DMS 273 (cell line): Measurements from ENCODE around the gene SETD7.

Experiments
- DNase-seq: peaks from one replicate; lab custom pipeline; 2025; ENCODE audit not compliant: unreplicated experiment; lab: John Stamatoyannopoulos, UW

The SETD7 gene

DNA sequence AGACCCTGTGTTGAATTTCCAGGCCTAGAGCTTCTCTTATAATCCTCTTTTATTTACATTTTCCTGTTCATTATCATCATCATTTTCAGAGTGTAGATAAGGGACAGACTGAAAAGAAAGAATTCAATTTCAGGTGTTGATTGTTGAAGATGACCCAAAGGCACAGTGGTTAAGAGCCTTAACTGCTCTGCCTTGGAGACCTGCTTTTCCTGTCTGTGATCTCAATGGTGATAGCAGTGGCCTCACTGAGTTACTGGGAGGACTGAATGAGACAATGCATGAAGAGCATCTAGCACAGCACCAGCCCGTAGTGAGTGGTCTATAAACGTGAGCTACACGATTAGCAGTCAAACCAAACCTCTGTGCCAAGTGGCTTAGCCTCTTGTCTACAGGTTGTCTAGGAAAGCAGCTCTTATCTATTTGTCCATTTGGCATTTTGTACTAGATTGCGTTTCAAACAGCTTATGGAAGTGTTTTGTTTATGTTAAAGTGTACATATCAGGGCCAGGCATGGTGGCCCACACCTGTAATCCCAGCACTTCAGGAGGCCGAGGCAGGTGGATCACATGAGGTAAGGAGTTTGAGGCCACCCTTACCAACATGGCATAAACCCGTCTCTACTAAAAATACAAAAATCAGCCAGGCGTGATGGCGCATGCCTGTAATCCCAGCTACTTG lies 41.5 kb downstream of the SETD7 start:
- no peak for DNase-seq

DNA sequence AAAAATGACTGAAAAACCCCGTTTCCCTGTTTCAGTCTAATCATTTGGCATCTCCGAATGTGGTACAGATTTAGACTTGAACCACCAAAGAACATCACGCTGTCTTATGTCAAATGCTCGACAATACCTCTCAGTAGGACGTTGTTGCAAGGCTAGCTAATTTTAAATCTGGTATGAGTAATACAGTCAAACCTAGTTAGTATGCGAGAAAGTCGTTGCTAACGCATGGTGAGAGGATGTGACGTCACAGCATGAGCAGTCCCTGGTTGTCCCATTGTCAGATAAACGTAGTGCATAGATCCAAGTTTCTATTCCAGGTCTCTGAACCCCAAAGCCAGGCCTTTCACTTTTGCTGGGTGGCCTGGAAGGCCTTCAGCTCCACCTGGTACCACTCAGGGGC lies 44.7 kb downstream of the SETD7 start:
- DNase-seq: no peak

DNA sequence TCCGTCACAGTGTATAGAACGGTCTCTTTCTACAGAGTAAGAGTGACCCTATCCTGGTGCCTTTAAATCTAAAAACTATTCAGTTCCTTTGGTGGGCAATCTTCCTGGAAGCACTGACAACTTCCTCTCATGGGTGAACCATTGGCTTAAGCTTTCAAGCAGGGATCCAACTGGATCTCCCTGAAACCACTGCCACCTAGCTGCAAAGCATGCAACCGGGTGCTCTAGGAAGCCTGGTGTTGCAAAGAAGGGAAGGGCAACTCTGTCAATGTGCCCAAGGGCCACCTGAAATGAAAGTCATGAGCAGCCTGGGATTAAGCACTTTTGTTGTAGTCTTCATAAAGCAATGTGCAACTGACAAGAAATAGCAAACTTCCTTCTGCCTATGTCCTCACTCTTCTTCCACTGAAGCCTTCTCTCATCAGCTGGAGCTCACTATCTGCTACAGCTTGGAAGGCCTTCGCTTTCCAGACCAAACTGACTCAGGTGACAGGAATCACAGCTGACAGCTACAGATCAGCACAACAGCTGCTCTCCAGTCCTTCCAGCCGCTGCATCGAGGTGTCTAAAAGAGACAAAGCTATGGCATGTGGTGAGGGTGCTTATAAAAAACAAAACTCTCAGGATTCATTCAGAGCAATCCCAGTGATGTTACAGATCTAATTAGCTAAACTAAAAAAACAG lies 46.1 kb downstream of the SETD7 start:
- peak; percentile 17 for DNase-seq

DNA sequence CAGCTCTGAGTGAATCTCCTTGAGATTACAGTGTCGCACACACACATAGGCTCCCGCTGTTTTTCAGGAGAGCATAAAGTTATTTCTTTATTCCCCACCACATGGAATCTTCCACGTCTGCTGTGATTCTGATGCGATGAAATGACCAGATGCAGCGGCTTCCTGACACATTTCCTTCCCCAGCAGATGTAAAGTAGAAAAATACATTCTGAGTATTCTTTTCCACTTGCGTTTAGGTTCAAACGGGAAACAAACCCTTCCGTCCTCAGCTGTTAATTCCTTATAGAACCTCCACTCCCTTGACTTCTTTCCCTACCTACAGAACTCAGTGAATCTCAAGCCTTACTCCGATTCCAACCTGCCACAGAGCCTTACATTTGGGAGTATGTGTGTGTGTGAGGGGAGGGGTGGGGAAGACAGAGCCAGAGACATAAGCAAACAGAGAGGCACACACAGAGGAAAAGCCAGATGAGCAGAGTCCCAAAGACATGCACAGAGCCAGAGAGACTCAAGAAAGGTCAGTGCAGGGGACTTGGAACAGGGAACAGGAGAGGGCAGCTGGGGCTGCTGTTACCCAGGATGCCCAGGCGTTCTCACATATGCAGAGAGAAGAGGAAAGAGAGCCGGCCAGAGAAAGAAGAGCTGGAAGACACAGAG lies 47.3 kb downstream of the SETD7 start:
- DNase-seq: no peak

DNA sequence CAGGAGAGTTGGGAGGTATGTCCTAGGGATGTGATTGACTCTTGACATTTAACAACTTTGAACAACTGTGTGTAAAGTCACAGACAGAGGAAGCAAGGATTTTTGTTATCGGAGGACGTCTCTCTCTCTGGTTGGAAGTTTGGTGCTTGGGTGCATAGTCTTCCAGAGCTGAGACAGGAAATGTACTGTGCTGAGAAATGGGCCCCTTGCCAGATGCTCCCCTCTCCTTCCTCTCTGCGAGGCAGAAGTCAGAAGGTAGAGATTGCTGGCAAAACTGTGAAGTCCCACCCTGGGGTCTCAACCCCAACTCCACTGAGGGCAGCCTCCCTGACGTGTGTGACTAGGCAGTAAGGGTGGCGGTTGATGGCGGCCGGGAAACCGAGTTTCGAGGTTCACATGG lies 49.2 kb downstream of the SETD7 start:
- DNase-seq: no peak

DNA sequence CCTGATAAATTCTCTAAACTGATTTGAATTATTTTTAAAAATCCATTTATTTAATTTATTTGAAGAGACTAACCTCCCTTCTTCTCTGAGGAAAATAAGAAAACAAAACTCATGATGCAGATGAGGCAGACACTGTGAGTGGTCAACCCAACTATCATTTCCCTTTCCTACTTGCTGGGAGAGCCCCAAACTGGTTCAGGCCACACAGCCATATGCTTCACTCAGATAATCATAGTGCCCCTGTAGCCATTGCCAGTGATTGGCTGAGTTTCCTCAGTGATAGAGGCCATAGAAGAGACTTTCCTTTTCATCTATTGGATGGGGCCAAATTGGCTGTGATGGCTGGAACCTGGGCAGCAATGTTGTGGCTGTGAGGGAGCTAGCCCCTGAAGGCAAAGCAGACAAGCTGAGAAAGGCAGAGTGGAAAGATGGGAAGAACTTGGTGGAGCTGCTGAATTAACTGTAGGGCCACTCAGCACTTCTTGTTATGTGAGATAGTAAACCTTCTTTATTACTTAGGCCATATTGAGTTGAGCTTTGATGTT lies 52.3 kb downstream of the SETD7 start:
- DNase-seq: peak; percentile 3

DNA sequence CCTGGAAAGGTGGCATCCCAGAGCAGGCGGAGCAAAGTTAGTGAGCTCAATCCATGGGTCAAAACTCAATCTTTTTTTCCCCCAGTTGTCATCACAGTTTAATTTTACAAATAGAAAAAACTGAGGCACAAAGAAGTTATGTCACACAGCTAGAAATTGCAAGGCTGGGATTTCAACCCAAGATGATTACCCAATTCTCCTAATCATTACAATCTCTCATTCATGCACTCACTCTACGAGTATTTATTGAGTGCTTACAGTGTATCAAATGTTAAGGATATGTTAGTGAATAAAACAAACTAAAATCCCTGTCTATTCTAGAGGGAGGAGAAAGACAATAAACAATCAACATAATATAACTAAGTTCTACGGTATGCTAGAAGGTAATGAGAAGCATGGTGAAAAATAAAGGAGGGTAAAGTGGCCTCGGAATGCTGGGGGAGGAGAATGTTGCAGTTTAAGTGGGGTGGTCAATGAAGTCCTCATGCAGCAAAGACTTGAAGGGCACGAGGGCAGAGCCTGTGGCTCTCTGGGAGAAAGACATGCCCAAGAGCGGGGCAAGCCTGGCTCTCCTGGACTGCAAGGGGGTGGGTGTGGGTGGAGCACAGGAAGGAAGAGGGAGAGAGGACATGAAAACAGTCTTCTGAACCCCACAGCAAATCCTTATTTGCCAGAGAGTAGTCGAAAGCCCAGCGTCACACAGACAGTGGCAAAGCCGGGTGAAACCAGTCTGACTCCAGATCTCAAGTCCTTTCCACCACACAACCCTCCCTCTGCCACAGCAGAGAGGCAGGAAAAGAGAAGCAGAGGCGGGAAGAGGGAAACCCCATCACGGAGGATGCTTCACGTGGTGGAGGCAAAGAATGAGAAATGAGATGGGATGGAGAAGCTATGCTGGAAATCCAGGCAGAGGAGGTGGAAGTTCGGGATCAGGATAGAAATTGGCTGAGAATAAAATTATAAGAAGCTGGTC lies 53.8 kb downstream of the SETD7 start:
- DNase-seq: peak; percentile 26

DNA sequence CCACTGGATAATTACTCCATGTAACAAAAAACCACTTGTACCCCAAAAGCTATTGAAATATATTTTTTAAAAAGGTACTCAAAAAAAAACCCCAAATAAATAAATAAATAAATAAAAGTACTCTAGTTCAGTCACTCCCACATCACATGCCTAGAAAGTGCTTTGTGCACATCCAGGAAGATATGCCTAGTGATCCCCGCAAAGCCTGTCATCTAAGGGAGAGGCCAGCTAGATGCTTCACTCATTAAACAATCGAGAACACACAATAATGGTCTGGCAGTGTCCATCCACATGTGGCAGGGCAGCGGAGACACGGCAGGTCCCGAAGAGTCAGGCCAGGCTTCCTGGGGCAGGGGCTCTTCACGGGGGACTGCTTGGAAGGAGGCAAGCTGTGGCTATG lies 54.5 kb downstream of the SETD7 start:
- DNase-seq: no peak

DNA sequence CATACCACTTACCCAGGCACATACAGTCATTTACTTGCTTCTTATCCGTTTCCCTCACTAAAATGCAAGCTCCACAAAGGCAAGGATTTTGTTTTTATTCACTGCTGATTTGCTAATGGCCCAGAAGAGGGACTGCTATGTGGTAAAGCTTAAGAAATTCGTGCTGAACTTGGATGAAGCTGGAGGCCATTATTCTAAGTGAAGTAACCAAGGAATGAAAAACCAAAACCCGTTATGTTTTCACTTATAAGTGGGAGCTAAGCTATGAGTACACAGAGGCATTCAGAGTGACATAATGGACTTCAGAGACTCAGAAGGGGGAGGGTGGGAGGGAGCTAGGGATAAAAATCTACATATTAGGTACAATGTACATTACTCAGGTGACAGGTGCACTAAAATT lies 54.9 kb downstream of the SETD7 start:
- DNase-seq: no peak

DNA sequence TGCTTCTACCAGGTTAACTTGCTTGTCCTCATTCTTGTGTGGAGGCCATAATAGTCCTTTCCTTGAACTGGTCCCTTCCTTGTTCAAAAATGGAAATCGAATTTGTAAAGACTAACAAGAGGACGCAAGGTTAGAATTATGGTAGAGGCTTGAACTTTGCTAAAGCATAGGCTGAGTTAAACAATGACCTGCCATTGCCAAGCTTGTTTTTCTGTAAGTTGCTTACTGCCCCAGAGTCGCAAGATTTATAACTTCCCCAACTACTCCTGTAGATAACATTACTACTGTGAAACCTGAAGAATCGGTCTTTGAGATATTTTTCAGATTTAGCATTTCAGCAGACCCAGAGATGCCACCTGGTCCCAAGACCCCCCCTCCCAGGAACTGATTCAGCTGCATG lies 56.8 kb downstream of the SETD7 start:
- DNase-seq: no peak

DNA sequence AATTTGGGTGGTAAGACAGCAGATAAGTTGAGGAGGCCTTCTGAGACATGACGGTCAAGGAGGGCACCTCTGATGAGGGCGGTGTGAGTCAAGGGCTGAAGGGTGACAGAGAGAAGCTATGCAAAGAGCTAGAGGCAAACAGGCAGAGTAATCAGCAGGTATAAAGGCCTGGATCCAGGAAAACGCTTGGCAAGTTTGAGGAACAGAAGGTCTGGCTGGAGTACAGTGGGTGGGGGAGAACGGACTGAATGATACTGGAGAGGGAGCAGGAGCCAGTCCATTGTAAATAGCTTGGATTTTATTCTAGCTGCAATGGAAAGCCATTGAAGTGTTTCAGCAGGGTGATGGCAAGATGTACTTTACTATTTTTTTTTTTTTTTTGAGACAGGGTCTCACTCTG lies 62.8 kb downstream of the SETD7 start:
- DNase-seq: peak; percentile 10

DNA sequence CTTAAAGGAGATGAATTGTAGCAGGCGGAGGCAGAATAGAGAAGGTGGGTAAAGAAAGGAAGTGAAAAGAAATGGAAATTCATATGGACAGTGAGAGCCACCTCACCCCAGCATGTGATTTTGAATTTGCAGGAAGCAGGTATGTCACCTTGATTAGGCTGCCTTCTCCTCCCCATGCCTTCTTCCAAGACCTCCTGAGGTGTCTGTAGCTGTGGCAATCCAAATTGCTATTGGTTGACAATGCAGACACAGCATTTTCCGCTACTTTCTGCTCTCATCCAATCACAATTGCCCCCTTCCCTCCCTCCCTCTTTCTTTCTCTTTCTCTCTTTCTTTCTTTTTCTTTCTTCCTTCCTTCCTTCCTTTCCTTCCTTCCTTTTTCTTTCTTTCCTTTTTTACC lies 63.6 kb downstream of the SETD7 start:
- no peak for DNase-seq

DNA sequence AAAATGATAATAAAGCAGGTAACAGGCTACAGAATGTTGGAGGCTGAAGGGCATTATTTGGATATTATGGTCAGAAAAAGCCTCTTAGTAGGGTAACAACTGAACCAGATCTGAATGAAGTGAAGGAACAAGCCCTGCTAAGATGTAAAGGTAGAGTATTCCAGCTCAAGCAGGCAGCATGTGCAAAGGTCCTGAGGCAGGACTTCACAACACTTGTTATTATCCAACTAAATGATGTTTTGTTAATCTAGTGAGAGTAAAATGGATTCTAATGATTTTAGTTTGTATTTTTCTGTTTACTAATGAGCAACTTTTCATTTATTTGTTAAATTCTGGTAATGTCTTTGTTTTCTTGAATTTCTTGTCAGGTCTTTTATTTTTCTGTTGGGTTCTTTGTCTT lies 66.4 kb downstream of the SETD7 start:
- no peak for DNase-seq

DNA sequence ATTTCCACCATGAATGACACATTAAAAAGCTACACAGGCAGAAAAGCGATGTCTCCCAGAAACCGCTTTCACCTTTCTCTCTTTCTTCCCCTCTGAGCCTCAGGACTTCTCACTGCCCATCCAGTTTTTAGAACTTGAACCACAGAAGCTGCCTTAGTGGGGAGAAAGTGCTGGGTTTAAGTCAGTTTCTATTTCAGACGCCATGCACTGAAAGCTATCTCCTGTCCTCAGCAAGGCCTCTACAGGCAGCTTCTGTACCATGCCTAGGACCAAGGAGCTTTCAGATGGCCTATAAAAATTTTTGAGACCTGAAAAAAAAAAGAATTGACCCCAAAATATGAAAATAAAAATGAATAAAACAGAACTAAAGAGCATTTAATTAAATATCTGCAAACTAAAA lies 67.6 kb downstream of the SETD7 start:
- DNase-seq: no peak

DNA sequence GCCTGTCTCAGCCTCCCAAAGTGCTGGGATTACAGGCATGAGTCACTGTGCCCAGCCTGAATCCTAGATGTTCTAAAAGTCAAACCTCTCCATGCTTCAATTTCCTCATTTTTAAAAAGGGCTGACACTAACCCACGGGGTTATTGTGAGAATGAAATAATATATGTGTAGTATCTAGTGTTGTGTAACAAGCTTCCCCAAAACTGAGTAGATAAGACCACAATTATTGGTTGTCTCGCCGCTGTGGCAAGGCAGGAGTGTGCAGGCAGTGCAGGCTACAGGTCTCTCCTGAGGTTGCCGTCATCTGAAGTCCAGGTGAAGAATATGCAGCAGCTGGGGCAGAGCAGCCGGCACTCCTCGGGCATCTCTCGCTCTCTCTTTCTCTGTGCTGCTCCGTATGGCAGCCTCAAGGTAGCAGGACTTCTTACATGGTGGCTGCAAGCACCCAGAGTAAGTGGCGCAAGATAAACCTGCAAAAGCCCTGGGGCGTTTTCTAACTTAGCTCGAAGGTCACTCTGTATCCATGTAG lies 71.2 kb downstream of the SETD7 start:
- no peak for DNase-seq

DNA sequence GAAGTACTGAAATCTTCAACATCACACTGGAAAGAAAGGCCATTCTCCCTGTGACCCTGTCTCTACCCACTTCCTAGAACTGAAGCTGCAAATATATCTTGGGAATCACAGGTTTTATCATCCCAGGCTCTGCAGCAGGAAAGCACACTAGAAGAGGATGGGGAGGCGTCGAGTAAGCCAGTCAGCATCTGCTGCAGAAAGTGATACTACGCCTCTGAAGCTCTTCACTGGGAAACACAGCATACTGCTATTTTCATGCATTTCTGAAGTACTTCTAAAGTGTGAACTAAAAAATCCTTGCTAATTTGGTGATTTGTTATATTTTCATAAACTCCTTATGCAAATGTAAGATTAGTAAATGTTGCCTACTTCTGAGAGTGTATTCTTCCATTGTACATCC lies 73.0 kb downstream of the SETD7 start:
- DNase-seq: no peak

DNA sequence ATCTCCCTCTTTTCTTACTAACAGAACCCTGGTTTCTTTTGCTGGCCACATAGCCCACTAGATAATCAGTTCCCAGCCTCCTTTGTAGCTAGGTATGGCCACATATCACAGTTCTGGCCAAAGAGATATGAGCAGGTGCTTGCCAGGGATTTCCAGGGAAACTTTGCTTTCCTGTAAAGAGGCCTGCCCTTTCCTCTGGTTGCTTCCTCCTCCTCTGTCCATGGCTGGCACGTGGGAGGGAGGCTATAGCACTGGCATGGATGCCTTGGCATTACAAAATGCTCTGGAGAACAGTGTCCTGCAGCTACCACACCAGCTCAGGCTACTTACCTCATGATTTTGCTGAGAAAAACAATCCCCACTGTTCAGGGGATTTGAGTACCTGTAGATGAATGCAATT lies 74.6 kb downstream of the SETD7 start:
- no peak for DNase-seq

DNA sequence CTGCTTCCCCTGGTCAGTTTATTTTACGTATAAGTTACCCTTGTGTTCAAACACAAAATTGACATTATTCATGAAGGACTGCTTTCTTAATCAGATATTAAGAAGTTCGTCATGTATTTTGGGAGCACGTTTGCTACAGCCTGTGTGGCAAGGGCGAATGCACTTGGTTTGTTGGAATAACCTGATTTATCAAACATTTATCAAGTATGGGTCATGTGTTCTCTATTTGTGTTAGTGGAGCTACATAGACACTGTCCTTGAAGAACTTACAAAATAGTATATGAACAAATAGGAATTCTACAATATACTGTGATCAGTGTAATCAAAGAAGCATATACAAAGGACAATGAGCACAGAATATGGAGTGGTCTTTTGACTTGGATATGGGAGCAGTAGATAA lies 79.7 kb downstream of the SETD7 start:
- no peak for DNase-seq

DNA sequence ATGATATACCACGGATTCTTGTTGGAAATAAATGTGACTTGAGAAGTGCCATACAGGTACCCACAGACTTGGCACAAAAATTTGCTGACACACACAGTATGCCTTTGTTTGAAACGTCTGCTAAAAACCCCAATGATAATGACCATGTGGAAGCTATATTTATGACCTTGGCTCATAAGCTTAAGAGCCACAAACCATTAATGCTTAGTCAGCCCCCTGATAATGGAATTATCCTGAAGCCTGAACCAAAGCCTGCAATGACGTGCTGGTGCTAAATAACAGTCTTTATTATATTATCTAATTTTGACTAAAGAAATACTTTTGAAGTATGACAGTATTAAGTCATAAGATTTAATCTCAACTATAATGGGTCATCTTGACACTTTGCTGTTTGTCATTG lies 83.2 kb downstream of the SETD7 start:
- no peak for DNase-seq

DNA sequence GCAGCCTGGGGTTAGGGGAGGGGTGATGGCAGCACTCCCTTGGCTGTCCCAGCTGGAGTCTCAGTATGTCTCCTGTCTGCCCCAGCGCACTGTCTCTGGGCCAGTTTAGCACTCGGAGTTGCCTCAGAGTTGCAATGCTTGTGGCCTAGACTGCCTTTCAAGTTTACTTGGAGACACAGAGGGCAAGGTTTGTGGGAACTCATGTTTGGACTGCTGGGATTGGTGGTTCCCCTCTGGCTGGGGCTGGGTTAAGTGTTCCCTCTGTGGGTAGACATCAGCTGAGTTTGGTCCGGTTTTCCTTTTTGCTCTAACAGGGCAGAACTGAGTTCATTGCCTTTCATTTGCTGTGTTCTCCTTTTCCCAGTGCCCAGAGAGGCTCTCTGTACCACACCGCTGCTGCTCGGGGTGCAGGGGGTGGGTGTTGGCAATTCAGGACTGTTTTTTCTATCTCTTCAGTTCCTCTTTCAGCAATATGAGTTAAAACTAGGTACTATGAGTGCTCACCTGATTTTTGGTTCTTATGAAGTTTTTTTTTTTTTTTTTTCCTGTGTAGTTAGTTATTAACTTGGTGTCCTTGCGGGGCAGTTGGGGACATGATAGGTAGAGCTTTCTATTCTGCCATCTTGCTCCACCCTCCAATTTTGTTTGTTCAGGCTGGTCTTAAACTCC lies 84.9 kb downstream of the SETD7 start:
- no peak for DNase-seq
